GM18502 (cell line): ENCODE measurements around the gene IQCK.
"Not testable (repeated sequence)": the region's sequence is repeated elsewhere in the genome, so short reads cannot be mapped to it uniquely, and the experiment has no call there.

Experiments
- ATAC-seq: cut with Tn5 transposase; IDR thresholded peaks from one replicate; pipeline ENCODE4 v1.9.1; 2021; ENCODE audit warnings: mild to moderate bottlenecking; ENCODE audit not compliant: unreplicated experiment, poor library complexity

The IQCK gene, protein sequence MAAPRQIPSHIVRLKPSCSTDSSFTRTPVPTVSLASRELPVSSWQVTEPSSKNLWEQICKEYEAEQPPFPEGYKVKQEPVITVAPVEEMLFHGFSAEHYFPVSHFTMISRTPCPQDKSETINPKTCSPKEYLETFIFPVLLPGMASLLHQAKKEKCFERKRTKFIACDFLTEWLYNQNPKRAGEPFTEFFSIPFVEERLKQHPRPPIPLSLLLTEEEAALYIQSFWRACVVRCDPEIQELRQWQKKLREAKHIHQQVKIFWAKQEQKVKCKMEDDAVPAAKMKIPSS

DNA sequence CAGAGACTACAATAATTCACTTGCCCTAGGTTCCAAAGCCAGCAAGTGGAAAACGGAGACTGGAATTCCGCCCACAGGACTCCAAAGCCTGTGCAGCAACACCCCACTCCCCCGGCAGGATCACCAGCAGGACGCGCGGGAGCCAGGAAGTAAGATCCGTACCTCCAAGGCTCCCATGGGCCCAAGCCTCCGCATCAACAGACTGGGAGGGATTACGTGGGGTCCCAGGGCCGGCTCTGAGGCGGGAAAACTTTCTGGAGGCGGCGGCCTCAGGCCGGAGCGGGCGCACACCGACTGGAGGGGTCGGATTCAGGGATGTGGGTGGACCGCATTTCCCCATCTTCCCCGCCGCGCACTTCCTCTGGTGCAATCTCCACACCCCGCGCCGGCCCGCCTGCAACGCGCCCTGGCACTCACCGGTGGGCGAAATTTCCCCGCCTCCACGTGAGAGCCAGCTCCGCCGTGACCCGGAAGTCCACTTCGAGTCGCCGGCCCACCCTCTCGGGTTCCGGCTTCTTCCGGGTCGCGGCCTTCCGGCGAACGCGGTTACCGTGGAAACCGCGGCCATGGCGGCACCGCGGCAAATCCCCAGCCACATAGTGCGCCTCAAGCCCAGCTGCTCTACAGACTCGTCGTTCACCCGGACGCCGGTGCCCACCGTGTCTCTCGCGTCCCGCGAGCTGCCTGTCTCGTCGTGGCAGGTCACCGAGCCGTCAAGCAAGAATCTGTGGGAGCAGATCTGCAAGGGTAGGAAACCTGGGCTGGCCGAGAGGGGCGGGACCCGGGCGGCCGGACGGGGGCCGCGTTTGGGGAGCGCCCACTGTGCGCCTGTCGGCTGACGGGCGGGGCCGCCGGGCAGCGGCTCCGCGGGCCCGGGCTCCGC is at the start of gene IQCK, which contains the start of gene KNOP1:
TSS of gene IQCK (plus strand) at position 531 of the 883 bp plus-strand sequence. CDS start at position 567, 36 bp downstream.
TSS of gene KNOP1 (minus strand) at position 487 of the 883 bp plus-strand sequence. CDS start 3,192 bp downstream, outside the sequence.
- peak; percentile 94 for ATAC-seq

GRCh38 chr16:19672378-19672777 is 45.7 kb upstream of the IQCK start:
- ATAC-seq, result no peak

DNA sequence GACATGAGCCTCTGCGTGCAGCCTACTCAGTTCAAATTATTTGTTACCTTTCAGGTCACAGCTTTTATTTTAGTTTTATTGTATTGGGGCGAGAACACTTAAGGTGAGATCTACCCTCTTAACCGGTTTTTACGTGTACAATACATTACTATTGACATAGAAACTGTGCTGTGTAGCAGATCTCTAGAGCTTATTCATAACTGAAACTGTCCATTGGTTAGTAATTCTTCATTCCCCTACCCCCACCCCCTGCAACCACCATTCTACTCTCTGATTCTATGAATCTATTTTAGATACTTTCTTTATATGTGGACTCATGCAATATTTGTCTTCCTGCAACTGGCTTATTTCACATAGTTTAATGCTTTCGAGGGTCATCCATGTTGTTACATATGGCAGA is 43.6 kb upstream of the IQCK start:
- no peak for ATAC-seq

DNA sequence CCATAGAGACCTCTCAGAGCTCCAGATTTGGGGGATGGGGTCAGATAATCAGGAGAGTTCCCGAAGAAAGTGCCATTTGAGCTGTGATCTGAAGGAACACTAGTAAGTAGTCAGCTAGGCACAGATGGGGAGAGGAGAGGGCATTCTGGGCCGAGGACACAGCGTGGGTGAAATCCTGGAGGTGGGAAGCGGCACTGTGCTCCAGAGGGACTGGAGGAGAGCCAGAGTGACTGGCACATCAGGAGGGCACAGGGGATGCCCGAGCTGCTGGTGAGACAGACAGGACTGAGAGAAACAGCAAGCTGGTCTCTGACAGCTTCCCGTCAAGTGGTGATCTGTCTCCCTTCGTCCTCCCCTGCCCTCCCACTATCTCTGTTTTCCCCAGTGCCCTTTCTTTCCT is 40.7 kb upstream of the IQCK start:
- no peak for ATAC-seq

- ATAC-seq, result no peak
Observed at GRCh38 chr16:19678804-19679203, 39.3 kb upstream of the IQCK start.

DNA sequence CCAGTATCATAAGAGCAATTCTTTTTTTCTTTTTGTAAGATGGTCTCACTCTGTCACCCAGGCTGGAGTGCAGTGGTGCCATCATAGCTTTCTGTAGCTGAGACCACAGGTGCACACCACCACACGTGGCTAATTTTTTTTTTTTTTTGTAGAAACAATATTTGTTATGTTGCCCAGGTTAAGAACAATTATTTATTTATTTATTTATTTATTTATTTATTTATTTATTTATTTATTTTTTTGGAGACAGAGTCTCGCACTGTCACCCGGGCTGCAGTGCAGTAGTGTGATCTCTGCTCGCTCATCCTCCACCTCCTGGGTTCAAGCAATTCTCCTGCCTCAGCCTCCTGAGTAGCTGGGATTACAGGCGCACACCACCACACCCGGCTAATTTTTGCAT is 38.8 kb upstream of the IQCK start:
- ATAC-seq, result not testable (repeated sequence)

DNA sequence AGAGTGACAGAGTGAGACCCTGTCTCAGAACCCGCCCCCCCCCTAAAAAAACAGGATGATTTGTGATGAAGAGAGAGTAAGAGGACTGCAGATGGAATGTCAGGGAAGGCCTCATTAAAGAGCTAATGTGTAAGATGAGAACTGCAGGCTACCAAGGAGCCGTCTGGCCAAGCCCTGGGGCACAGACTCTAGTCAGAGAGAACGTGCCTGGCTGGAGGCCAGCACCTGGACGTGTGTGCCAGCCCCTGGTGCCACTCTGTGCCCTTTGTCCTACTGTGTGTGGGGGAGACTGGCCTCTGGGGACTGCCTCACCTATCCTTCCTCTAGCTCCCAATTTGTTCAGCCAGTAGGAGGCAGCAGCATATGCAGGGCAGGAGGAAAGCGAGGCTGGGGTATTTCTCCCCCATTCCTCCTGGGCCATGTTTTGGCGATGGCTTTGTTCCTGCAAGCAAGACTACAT is 37.2 kb upstream of the IQCK start:
- ATAC-seq, result no peak

GRCh38 chr16:19681637-19682036 is 36.4 kb upstream of the IQCK start:
- ATAC-seq, result no peak

DNA sequence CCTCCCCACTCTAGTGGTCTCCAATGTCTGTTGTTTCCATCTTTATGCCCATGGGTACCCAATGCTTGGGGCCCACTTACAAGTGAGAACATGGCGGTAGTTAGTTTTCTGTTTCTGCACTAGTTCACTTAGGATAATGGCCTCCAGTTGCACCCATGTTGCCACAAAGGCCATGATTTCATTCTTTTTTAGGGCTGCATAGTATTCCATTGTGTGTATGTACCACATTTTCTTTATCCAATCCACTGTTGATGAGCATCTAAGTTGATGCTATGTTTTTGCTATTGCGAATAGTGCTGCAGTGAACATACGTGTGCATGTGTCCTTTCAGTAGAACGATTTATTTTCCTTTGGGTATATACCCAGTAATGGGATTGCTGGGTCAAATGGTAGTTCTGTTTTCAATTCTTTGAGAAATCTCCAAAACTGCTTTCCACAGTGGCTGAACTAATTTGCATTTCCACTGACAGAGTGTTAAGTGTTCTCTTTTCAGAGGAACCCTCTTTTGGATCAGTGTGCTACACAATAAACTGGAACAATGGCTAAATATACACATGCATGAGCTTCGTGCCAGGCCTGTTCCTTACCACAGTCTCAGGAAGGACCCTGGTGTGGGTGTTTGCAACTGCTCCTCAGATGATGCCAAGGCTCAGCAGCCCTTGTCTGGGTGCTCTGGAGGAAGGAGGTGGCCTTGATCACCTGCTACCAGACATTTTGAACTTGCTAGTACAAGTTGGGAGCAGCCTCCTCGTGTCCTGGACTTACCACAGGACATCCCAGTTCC is 34.4 kb upstream of the IQCK start:
- no peak for ATAC-seq

DNA sequence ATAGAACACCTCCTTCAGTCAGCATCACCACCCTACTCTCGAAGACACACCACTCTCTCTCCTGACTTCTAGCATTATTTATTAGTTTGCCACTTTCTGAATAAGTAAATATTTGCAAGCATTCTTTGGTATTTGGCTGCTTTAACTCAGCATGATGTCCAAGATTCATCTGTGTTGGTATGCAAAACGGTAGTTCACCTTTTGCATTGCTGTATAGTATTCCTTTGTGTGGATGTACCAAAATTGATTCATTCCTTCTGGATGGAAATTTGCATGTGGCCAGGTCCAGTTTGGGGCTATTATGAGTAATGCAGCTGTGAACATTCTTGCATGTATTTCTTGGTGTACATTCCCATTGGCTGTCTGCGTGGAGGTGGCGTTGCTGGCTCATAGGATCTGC is 32.9 kb upstream of the IQCK start:
- ATAC-seq, result no peak

- ATAC-seq, result no peak
Observed at GRCh38 chr16:19687279-19687678, 30.8 kb upstream of the IQCK start.

DNA sequence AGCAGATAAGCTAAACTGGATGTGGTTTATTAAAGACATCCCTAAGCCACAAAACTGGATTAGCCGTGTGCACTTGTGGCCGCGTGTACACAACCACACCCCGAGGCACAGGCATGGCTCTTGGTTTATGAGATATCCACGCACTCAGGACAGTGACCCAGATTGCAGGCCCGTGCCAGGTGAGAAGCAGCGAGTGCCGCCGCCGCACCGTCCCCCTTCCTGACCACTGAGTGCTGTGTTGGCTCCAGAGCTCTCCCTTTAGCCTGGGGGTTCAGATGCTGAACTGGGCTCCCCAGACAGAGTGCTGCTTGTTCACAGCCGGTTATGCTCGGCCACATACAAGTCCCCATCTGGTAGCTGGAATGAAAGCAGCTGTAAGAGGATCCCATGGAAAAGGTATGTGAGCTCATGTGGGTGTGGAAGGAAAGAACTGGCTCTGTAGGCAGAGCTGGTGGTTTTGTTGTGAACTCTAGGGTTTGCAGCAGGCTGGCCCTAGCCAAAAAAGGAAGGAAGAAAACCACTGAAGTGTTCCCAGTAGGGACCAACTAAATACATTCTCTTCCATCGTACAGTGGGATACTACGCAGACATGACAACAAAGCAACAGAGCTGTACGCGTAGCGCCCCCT is 29.6 kb upstream of the IQCK start:
- ATAC-seq, result no peak

DNA sequence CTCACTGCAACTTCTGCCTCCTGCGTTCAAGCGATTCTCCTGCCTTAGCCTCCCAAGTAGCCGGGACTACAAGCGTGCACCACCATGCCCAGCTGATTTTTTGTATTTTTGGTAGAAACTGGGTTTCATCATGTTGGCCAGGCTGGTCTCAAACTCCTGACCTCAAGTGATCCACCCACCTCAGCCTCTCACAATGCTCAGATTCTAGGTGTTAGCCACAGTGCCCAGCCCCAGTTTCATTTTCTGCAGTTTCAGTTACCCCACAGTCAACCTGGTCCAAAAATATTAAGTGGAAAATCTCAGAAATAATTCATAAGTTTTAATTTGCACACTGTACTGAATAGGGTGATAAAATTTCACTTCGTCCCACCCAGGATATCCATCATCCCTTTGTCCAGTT is 28.7 kb upstream of the IQCK start:
- ATAC-seq, result no peak

DNA sequence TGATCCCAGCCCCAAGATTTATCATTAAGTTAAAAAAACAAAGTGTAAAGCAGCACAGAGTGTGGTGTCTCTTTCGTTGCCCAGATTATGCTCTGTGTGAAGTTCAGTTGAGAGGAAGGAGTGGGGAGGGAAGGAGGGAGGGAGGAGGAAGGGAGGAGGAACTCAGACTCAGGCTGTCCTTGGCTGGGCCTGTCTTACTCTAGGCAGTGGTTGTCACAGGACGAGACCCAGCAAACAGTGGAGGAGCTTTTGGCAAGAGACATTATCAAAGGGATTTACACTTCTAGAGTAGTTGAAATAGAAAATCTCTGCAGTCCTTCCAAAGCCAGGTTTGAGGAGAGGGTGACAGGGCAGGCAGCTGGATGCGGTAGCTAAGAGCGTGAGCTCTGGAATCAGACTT is 27.9 kb upstream of the IQCK start:
- ATAC-seq, result no peak

DNA sequence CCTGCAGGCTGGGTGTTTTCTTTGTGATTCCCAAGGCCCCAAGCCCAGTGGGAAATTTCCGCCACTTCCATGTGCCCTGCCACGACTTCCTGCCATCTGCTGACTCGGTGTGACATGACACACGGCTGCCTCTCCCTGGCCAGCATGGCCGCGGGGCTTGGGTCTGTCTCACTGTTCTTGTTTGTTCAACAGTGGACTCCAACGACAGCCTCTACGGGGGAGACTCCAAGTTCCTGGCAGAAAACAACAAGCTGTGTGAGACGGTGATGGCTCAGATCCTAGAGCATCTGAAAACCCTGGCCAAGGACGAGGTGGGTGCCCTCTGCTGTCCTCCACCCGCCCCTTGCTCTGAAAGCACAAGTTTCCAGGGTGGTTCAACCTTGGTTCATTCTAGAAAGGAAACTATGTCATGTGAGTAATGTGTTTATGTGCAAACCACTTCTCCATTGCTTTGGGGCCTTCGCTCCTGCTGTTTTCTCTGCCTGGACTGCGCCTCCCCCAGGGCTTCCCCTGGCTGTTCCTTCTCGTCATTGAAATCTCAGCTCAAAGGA is 26.8 kb upstream of the IQCK start:
- ATAC-seq, result no peak

DNA sequence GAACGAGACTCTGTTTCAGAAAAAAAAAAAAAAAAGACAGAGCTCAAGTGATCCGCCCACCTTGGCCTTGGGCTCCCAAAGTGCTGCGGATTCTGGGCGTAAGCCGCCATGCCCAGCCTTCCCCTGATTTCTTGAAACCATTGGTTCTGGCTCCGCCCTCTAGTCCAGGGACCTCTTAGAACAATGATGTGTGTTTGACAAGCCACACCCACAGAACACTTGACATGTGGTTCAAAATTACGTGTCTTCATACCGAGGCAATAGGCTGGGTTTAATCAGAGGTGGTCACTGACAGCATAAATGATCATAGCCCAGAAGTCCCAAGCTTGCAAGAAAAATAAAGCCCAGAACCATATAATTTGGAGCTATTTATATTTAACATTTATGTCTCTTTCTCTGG is 23.1 kb upstream of the IQCK start:
- no peak for ATAC-seq

- ATAC-seq, result no peak
Observed at GRCh38 chr16:19696328-19696727, 21.7 kb upstream of the IQCK start.

- ATAC-seq, result no peak
Observed at GRCh38 chr16:19696961-19697360, 21.1 kb upstream of the IQCK start.

DNA sequence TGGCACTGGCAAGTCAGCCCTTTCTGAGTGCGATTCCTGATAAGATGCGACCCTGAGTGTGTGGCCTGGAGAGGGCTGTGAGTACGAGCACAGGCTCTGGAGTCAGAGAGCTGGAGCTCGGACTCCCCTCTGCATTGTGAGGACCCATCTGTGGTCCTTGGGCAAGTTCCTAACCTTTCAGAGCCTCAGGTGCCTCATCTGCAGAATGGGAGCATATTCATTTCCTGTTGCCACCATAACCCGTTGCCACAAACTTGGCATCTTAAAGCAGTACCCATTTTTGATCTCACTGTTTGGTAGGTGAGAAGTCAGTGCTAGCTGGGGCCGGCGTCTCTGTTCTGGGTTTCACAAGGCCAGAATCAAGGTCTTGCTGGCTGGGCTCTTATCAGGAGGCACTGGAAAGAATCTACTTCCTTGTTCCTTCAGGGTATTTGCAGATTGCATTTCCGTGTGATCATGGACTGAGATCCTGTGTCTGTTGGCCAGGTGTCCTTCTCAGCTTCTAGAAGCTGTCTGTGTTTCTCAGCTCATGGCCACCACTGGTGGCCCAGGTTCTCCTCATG is 20.2 kb upstream of the IQCK start:
- no peak for ATAC-seq
